T47D (cell line): ENCODE measurements around the gene UPF1.
"Not testable (repeated sequence)": the region's sequence is repeated elsewhere in the genome, so short reads cannot be mapped to it uniquely, and the experiment has no call there.

Source experiments
- DNase-seq, 2 experiments: peaks; one replicate each; pipeline versions ENCODE4 v3.0.0 to v3.0.0-alpha.2; 2011 to 2012; ENCODE audit warnings: low read depth in 1 of 2, low spot score in 1 of 2
- JUND ChIP-seq: IDR thresholded peaks from 2 replicates; pipeline ENCODE4 v1.6.1; 2012; ENCODE audit warnings: low read depth
- in situ Hi-C: cut with HindIII; loops from 2 replicates; pipeline ENCODE4 v1.10.0; 2016; ENCODE audit warnings: low sequenced_read_pairs, low pct_unique_long_range_greater_than_20kb

The UPF1 gene

GRCh38 chr19:18898081-18898606 lies 66.4 kb downstream of the UPF1 start:
- no peak for DNase-seq
- TF ChIP-seq JUND, result no peak
- in situ Hi-C loops, result no loop called here

- no peak for TF ChIP-seq JUND
- in situ Hi-C loops, result no loop called here
- DNase-seq, result no peak
These were observed 67.0 kb downstream of the UPF1 start for GRCh38 chr19:18898607-18899408.

GRCh38 chr19:18899624-18900560 lies 68.1 kb downstream of the UPF1 start:
- in situ Hi-C loops, result no loop called here
- no peak for TF ChIP-seq JUND
- DNase-seq, result no peak

- in situ Hi-C loops, result no loop called here
- no peak for DNase-seq
These were observed 69.1 kb downstream of the UPF1 start for GRCh38 chr19:18900700-18901481.

GRCh38 chr19:18901491-18901890 lies 69.7 kb downstream of the UPF1 start:
- no peak for TF ChIP-seq JUND
- in situ Hi-C loops, result no loop called here
- no peak for DNase-seq

More at GRCh38 chr19:18900700-18901481, 69.1 kb downstream of the UPF1 start:
- TF ChIP-seq JUND, result no peak

- DNase-seq, in situ Hi-C loops: not testable (repeated sequence)
These were observed 70.8 kb downstream of the UPF1 start for GRCh38 chr19:18902519-18902918.

- no peak for TF ChIP-seq JUND
- no peak for DNase-seq
- in situ Hi-C loops, result no loop called here
These were observed 71.6 kb downstream of the UPF1 start for GRCh38 chr19:18903156-18904037.

GRCh38 chr19:18904334-18905057 lies 72.7 kb downstream of the UPF1 start:
- no peak for DNase-seq
- in situ Hi-C loops, result no loop called here
- no peak for TF ChIP-seq JUND

- in situ Hi-C loops, result no loop called here
- no peak for TF ChIP-seq JUND
- no peak for DNase-seq
These were observed 73.3 kb downstream of the UPF1 start for GRCh38 chr19:18905058-18905456.

- in situ Hi-C loops, result no loop called here
- TF ChIP-seq JUND, result no peak
- DNase-seq, result no peak
These were observed 73.9 kb downstream of the UPF1 start for GRCh38 chr19:18905513-18906236.
